ENCODE results near the gene WFDC10A.
"Not testable (repeated sequence)": the region's sequence is repeated elsewhere in the genome, so short reads cannot be mapped to it uniquely, and the experiment has no call there.

The WFDC10A gene

GRCh38 chr20:45649312-45649863 is 19.8 kb downstream of the WFDC10A start:
- DNase-seq, result no peak

- DNase-seq, result not testable (repeated sequence)
These were observed 22.2 kb downstream of the WFDC10A start for GRCh38 chr20:45651726-45652125.

GRCh38 chr20:45657038-45657437 is 27.5 kb downstream of the WFDC10A start:
- not testable (repeated sequence) for DNase-seq

- DNase-seq, result no peak
These were observed 40.6 kb downstream of the WFDC10A start, which contains the start of gene WFDC11 for GRCh38 chr20:45670139-45670538. WFDC11 (minus strand) TSS chr20:45670239; CDS start chr20:45650600, 19,639 bp downstream.

- no peak for DNase-seq
These were observed 43.2 kb downstream of the WFDC10A start for GRCh38 chr20:45672765-45673164.

- no peak for DNase-seq
These were observed 50.1 kb downstream of the WFDC10A start for GRCh38 chr20:45679650-45680049.

All from NCI-H1694 treated with DMSO at 0.1 percent for 48 hours (cell line).